GM21529 (cell line): Measurements from ENCODE around the gene ASPRV1.

ENCODE experiments used
- ATAC-seq: cut with Tn5 transposase; IDR thresholded peaks from one replicate; pipeline ENCODE4 v1.9.1; 2021; ENCODE audit not compliant: unreplicated experiment

Gene ASPRV1

DNA sequence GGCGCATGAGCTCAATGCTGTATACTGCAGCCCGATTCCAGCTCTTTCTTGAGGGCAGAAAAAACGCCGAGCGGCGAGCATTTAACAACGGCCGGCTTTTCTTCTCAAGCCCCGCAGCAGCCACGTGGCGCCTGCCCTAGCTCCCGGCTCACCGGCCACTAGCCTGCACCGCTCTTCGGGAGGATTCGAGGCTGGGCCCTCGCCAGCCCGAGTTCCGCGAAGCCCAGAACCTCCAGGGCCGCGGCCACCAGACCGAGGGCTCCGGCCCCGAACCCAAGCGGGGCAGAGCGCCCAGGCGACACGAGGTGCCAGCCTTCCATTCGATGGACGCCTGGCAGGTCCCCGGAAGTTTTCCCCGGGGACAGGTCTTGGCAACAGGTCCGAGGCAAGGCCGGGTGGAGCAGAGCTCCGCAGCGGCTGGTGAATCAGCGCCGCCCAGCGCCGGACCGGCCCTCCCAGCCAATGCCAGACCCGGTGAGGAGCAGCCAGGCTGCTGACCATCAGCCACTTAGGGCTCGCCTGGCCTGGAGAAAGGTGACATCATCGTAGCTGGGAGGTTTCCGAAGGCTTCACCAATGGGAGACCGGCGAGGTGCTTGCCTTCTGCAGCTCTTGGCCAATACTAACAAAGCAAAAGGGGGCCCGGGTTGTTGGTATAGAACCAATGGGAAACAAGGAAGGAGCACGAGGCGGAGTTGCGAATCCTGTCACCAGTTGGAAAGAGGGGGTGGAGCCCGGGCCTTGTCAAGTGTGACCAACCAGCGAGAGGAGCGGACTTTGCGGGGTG, 47.1 kb downstream of the ASPRV1 start:
- peak; percentile 89 for ATAC-seq

DNA sequence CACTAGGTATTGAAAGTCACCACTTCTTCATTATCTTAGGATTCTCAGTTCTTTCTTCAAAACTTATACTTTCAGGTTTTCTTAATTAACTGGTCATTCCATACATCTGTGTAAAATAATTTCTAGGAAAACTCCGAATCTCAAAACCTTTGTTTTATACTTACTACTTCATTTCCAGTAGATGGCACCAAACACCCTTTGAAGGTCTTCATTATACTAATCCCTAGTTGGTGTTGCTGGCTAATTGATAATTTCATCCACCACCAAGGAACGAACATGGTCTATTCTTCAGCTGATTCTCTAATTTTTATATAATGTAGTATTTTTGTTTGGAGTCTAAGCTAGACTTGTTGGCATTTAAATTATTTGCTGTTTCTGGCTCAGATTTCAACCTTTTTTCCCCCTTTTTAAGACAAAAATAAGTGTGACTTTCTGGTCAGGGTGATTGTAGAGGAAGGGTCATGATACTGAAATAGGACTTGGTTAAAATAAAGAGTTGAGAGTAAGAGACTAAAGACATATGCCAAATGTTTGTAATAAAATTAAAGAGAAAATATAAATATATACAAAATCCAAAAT, 49.4 kb downstream of the ASPRV1 start:
- no peak for ATAC-seq
